Cortex of kidney (tissue), 1 donor: ENCODE results near the gene KRT86.
"Not testable (repeated sequence)": the region's sequence is repeated elsewhere in the genome, so short reads cannot be mapped to it uniquely, and the experiment has no call there.

ENCODE experiments used
- DNase-seq: peaks from one replicate; lab custom pipeline; 2025; lab: John Stamatoyannopoulos, UW

Gene KRT86

DNA sequence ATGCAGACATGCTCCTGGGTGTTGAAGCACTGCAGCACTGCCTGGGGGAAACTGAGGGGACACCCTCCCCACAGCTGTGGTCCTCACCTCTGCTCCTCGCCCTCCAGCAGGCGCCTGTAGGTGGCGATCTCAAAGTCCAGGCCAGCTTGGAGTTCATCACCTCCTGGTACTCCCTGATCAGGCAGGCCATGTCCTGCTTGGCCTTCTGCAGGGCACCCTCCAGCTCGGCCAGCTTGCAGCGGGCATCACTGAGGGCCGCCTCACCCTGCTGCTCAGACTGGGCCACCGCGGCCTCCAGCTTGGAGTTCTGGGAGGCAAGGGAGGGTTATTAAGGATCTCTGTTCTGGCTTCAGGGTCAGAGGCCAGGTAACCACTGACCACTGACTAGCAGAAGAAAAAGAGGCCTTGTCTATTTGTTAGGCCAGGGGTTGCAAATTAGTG lies 22.2 kb upstream of the KRT86 start:
- DNase-seq = not testable (repeated sequence)

DNA sequence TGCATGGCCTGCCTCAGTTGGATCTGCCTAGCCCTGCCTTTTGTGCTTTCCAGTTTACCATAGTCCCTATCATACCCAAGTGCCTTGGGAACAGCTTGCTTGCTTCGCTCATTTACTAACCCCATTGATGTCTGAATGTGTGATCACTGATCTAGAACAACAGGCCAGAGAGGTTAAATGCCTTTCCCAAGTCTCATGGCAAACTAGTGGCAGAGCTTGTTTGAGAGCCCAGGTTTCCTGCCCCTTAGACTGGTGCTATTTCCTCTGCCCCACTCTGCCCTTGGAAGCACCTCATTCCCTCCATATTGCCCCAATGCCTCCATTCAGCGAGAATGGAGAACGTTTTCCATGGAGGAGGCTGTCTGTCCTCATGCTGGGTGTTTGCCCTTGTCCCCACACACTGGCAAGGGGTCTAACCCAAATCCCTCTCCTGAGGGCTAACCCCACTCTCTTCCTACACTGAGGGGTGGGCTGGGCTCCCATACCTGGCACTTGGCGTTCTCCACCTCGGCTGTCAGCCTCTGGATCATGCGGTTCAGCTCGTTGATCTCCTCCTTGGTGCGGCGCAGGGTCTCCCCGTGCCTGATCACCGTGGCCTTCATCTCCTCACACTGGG lies 21.6 kb upstream of the KRT86 start:
- no peak for DNase-seq

DNA sequence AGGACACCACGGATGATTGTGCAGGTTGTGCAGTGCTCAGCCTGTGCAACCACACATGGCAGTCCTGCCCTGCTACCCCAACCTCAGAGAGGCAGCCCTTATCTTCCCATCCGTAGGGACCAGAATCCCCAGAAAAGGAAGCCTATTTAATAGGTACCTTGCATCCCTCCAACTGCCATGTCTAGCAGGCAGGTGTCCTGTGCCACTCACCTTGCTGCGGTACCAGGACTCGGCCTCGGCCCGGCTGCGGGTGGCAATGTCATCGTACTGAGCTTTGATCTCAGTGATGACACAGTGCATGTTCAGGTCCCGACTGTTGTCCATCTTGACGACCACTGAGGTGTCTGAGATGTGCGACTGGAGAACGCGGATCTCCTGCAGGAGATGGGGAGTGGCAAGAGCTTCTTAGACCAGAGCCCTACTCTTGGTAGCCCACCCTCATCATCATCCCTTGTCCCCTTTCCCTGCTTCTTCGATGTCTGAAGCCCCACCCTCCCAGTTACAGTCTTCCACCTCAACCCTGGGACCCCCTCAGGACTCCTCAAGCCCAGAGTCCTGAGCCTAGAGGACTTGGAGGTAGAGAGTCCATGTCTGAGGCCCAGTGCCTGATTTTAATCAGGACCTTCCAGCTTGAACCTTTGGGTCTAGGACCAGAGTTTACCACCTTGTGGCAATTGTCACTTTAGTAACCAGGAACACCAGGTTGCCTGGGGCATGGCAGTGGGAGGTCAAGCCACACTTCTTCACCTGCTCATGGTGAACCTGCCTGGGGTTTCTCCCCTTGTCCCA lies 20.9 kb upstream of the KRT86 start:
- no peak for DNase-seq

DNA sequence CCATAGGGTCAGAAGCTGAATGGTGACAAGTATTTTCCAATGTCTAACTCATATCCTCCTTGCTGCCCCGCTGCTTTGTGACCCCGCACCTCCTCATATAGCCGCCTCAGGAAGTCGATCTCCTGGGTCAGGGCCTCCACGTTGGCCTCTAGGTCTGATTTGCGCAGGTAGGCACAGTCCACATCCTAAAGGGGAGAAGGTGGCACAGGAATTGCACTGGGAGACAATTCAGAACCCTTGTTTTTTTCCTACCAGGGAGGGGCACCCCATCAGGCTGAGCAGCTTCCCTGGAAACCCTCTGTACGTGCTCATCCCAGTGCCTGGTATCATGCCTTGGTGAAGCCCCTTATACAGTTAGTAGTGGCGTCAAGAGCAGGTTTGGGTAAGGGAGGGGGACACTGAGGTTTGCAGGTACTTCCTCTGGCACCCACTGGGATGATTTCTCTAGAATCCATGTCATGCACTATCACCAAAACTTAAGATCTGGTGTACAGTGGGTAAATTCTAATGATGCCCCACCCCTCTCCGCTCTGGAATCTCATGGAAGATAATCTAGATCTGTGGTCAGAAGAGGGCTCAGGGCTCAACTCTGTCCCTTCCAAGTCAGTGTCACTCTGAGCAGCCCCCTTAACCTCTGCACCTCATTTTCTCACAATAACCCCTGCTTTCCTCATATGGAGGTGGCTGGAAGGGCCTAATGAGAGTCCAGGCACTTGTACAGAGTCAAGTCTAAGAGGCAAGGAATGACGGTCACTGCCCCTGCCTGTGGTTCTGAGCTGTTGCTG lies 20.1 kb upstream of the KRT86 start:
- no peak for DNase-seq

DNA sequence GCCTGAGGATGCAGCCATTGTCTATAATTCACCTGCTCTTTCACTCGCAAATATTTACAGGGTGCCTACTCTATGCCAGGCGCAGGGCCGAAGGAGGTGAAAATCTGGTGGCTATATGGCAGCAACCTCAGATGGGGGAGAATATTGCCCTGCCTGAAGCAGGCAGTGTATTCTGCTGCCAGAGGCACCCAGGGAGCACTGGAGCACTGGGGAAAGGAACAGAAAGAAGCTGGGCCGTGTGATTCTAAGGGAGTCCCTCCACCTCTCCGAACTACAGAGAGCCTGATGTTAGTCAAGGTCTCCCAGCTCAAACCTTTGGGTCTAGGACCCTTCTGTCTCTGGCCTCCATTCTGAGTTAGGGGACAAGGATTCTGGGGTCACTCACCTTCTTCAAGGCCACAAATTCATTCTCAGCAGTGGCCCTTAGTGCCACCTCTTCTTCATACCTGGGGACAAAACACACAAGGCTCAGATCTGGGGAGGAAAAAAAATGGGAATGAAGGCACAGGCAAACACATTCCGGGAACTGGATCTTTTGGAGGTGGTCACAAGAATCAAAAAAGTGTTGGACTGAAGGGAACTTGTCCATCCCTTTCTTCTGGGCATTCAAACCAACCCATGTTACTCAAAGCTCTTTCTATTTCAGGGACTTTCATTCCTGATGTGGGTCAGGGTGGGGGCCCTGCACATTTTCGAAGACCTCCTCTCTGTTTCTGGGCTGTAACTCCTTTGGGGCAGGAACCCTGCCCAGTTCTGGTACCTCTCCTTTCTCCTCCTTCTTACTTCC lies 19.3 kb upstream of the KRT86 start:
- no peak for DNase-seq

GRCh38 chr12:52255926-52256583 lies 18.4 kb upstream of the KRT86 start:
- no peak for DNase-seq

GRCh38 chr12:52256584-52256935 lies 17.9 kb upstream of the KRT86 start:
- DNase-seq = no peak

GRCh38 chr12:52257074-52257551 lies 17.3 kb upstream of the KRT86 start:
- DNase-seq = no peak

DNA sequence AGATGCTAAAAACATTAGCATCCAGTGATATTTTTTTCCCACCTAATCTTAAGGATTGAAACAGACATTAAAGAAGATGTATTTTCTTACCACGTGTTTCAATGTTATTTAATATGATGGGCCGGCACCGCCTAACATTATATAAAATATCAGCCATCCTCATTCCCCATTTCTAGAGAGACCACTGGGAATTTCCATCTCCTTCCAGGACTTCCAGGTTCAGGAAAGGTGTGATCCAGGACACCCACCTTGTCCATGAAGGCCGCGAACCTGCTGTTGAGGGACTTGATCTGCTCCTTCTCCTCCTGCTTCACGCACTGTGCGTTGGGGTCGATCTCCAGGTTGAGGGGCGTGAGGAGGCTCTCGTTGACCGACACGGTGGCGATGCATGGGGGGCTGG lies 16.5 kb upstream of the KRT86 start:
- not testable (repeated sequence) for DNase-seq

DNA sequence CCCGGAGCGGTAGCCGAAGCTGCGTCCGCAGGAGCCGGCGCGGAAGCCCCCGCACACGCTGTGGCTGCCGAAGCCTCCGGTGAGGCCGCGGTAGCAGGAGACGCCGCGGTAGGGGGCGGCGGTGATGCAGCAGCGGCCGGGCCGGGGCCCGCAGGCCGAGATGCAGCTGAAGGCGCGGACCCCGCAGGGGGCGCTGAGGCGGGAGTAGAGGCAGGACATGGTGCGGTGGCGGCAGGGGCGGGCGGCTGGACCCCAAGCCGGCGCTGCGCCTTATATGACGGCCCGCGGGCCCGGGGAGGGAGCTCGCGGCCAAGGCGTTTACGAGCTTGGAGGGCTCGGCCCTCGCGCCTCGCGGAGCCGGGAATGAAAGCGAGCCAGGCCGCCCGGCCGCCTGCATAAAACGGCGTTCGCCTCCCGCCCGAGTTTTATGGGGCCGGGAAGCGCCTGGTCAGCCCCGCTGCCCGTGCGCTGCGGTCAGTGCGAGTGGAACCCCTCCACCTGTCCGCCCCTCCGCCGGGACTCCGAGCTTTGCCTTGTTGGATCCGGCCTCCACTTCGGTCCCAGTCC lies 16.0 kb upstream of the KRT86 start:
- DNase-seq = no peak

DNA sequence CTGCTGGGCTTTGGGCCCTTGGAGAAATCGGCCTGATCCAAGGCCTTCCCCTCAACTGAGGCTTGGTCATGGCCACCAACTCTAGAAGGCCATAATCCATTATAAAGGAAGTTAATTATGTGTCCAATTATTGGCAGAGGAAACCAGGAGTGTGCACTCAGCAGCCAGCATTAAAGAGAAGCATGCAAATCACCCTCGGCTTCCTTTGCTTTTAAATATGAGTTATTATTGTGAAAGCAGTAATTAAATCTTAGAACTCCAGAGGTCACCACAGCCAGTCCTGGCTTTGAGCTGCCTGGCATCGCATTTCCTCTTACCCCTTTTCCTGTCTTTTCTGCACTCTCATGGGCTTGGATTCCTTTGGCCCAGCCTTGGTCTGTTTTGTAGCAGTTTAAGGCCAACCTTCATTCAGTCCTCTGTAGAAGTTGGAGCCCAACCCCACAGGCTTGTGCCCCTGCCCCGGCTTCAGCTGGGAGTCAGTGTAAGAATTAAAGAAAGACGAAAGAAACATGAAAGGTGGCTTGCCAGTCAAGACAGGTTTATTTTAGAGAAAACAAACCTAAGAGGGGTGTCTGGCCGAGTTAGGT lies 14.7 kb upstream of the KRT86 start:
- DNase-seq = no peak

DNA sequence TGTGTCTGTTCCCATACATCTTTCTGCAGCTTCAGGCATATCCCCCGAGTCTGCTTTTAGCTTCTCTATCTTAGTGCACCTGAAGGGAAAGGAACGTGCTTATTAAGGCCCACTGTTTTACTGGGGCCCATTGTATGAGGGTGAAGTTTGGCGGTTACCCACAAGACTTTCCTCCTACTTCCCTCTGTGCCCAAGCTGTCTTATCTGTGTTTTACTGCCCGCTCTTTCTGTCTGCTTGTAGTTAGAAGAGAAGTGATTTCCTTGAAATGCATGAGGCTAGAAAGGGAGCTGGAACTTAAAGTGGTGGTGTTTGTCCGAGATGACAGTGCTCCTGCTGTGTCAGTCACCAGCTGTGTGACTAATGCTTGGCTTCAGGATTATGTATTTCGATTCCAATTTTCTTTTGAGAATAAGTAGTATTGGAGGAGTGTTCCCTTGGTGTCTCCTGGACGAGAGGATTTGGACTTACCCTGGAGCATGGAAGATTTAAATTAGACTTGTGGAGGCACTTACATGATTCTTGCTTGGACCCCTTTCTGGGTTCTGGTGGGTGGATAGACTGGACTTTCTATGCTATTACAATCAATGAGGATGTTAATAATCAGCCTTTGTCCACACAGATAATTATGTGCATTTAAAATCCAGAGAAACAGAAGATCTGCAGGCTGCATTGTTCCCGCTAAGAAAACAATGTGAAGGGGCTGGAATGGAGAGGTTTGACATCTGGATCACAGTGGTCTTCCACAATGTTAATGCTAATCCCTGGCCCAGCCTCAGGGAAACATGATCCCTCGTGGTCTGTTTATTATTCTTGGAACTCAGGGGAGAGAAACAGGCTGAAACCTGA lies 13.9 kb upstream of the KRT86 start:
- no peak for DNase-seq

DNA sequence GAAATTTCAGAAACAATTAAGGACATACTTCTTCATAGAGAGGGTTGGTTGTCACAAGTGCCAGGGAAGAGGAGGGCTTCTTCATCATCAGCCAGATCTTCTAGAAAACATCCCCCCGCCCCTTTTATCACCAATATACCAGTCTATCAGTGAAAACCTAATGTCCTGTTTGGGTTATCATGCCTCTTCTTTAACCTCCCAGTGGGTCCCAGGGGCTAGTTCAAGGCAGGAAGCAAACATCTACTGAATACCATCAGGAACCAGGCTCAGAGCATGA lies 13.3 kb upstream of the KRT86 start:
- no peak for DNase-seq

DNA sequence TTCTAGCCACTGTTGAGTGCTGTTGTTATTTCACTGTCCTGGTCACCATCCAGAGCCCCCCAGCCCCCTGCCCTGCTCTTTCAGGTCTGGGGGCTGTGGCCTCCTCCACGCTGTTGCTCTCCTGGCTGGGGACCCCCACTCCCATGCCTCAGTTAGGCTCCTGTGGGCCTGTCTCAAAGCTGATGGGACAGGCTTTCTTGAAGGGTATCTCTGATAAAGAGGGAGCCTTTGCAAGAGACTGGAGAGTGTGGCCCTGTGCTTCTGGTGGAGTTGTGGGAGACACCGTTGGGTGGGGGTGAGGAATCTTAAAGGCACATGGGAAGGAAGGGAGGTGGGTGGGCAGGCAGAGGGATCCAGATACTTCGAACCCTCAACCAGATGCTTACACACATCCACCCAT lies 12.2 kb upstream of the KRT86 start:
- no peak for DNase-seq

GRCh38 chr12:52263761-52264434 lies 10.5 kb upstream of the KRT86 start:
- DNase-seq = no peak

GRCh38 chr12:52264435-52264825 lies 10.0 kb upstream of the KRT86 start:
- no peak for DNase-seq

DNA sequence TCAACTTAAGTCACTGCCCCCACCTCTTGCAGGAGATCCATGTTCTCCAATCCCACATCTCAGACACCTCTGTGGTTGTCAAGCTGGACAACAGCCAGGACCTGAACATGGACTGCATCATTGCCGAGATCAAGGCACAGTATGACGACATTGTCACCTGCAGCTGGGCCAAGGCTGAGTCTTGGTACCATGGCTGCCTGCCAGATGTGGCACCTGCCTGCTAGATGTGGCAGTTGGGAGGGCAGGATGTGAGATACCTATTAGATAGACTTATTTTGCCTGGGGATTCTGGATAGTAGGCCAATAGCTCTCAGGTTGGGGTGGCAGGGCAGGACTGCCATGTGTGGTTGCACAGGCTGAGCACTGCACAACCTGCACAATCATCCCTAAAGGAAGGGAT lies 7.9 kb upstream of the KRT86 start:
- DNase-seq = no peak

DNA sequence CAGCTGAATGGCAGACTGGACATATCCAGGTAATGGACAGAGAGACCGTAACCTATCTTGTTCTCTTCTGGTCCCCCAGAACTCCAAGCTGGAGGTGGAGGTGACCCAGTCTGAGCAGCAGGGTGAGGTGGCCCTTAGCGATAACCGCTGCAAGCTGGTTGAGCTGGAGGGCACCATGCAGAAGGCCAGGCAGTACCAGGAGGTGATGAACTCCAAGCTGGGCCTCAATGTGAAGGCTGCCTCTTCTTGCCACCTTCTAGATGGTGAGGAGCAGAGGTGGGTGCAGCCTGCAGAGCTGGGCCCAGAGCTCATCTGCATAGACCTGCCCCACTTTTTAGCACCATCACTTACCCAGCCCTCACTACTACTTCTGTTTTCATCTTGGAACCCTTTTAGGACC lies 7.2 kb upstream of the KRT86 start:
- DNase-seq = no peak

DNA sequence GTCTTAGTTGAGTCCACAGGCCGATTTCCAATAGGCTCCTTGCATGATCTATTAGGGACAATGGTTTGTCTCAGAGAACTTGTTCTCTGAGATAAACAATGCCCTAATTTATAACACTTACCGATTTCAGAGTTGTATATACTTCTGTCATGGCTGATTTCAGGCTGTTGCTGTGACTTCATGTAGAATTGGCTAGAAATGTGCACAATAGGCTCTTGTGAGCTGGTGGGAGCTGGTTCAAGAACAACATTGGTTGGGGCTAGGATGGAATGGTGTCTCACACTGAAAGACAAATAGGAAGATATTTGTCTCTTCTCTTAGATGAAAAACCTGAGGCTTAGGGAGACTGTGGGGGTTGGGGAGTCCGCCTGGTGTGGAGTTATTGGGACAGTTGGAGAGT lies 6.7 kb upstream of the KRT86 start:
- no peak for DNase-seq

- no peak for DNase-seq
These were observed 6.2 kb upstream of the KRT86 start for GRCh38 chr12:52268212-52268611.
